Smooth muscle cell (in vitro differentiated cells): Measurements from ENCODE around the gene NINJ2. TPM values are rescaled to one million over a fixed set of nuclear protein-coding genes. Genes with fewer than 3 reads are reported as not detected.
"Not testable (repeated sequence)": the region's sequence is repeated elsewhere in the genome, so short reads cannot be mapped to it uniquely, and the experiment has no call there.

Experiments
- DNase-seq: peaks from one replicate; lab custom pipeline; 2025; ENCODE audit not compliant: unreplicated experiment; lab: John Stamatoyannopoulos, UW
- H2AFZ ChIP-seq: fragments of 200-600 bp; sonication (generic); 2 replicates; pipeline ENCODE4 v1.6.0; 2016; ENCODE audit warnings: antibody characterized with exemption, low read depth, mild to moderate bottlenecking
- H3F3A ChIP-seq: fragments of 200-600 bp; sonication (generic); 2 replicates; pipeline ENCODE4 v1.6.0; 2017; ENCODE audit warnings: antibody characterized with exemption, low read depth
- H3K27ac ChIP-seq: fragments of 200-600 bp; sonication (generic); 2 replicates; pipeline ENCODE4 v1.5.1; 2016; ENCODE audit warnings: low read depth, mild to moderate bottlenecking
- H3K27me3 ChIP-seq: fragments of 200-600 bp; sonication (generic); 2 replicates; pipeline ENCODE4 v1.6.1; 2016; ENCODE audit warnings: low read depth, mild to moderate bottlenecking
- H3K36me3 ChIP-seq: fragments of 200-600 bp; sonication (generic); 2 replicates; pipeline ENCODE4 v1.5.1; 2016; ENCODE audit warnings: low read depth
- H3K4me1 ChIP-seq: fragments of 200-600 bp; sonication (generic); 2 replicates; pipeline ENCODE4 v1.5.1; 2016; ENCODE audit warnings: low read depth
- H3K4me2 ChIP-seq: fragments of 200-600 bp; sonication (generic); 2 replicates; pipeline ENCODE4 v1.6.0; 2016; ENCODE audit warnings: mild to moderate bottlenecking
- H3K4me3 ChIP-seq: fragments of 200-600 bp; sonication (generic); 2 replicates; pipeline ENCODE4 v1.5.1; 2016; ENCODE audit warnings: mild to moderate bottlenecking
- H3K79me2 ChIP-seq: fragments of 200-600 bp; sonication (generic); 2 replicates; pipeline ENCODE4 v1.6.0; 2016; ENCODE audit warnings: low read depth, mild to moderate bottlenecking
- H3K9ac ChIP-seq: fragments of 200-600 bp; sonication (generic); 2 replicates; pipeline ENCODE4 v1.6.0; 2016; ENCODE audit warnings: low read depth
- H3K9me3 ChIP-seq: fragments of 200-600 bp; sonication (generic); replicated peaks from 2 replicates; pipeline ENCODE4 v1.5.1; 2016; ENCODE audit warnings: low read depth
- H4K20me1 ChIP-seq: fragments of 200-600 bp; sonication (generic); 2 replicates; pipeline ENCODE4 v1.6.0; 2016; ENCODE audit warnings: low read depth
- WGBS: methylation state at CpG from one replicate; pipeline ENCODE4 v1.1.7; 2016; ENCODE audit warnings: low lambda C conversion rate; 5-methylcytosine and 5-hydroxymethylcytosine counted together
- polyA plus RNA-seq: library from polyadenylated mRNA; unstranded; fragments of >200 nt; fragmentation: Nextera tagmentation; extraction: Ambion mirVana; gene quantifications from 2 replicates; pipeline ENCODE4 v1.2.1, GENCODE V29; 2016
- total RNA-seq: library from RNA; depleted of rRNA; stranded (reverse); fragments of >200 nt; gene quantifications from 2 replicates; pipeline ENCODE4 v1.2.3, GENCODE V29; 2014
- TF ChIP-seq, protein P1 (sequence below): fragments of 200-600 bp; sonication (generic); IDR thresholded peaks from 2 replicates; pipeline ENCODE4 v1.5.1; 2017; ENCODE audit warnings: borderline replicate concordance, mild to moderate bottlenecking, antibody characterized with exemption; ENCODE audit not compliant: insufficient read depth, poor library complexity, severe bottlenecking

NINJ2 gene
- 0.45 and 12.1 TPM in 2 replicates for total RNA-seq
- 4.2 and 4.6 TPM in 2 replicates for polyA plus RNA-seq

DNA sequence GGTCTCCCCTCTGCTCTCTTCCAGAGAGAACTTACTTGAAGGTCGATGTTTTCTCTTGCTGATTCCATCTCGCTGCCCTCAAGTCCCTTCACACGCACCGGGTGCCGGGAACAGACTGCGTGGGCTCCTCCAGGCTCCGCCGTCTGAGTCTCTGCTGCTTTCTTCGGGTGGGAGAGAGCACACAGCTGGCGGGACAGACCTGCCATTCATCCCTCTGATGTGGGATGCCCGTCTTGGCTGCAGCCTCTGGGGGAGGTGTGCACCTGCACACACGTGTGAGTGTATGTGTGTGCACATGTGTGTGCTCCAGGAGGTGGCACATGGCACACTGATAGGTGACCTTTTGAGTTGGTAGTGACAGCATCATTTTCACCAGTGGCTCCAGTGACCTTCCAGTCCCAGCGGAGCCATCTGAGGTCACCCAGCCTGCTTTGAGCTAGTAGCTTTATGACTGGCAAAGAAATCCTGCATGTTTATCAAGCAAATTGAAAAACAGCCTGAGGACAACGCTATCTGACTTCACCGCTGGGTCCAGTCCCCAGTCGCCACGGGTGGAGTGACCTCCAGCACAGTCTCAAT lies at the start of gene NINJ2:
NINJ2 (minus strand) TSS at position 153 of the 579 bp plus-strand sequence; CDS start at position 68, 85 bp downstream.
- Histone ChIP-seq H3K27ac (no peak within 1 kb of the TSS), H3K9me3 (no peaks in the 10 kb centered on the region), H3K4me1 (peaks cover 8% of the 10 kb centered on the region), H3K27me3 (no peaks in the 10 kb centered on the region), H3F3A (no peaks in the 10 kb centered on the region), H3K36me3 (no peaks in the 10 kb centered on the region), H3K4me2 (peak within 1 kb of the TSS; percentile 31), H3K4me3 (no peak within 1 kb of the TSS), H4K20me1 (no peaks in the 10 kb centered on the region), H2AFZ (peak within 1 kb of the TSS; percentile 60), H3K9ac (no peak within 1 kb of the TSS), H3K79me2 (no peaks in the 10 kb centered on the region)
- DNase-seq = no peak
- WGBS = 74% methylated on average over 17 of the region's 17 CpGs
- TF ChIP-seq, protein P1, sequence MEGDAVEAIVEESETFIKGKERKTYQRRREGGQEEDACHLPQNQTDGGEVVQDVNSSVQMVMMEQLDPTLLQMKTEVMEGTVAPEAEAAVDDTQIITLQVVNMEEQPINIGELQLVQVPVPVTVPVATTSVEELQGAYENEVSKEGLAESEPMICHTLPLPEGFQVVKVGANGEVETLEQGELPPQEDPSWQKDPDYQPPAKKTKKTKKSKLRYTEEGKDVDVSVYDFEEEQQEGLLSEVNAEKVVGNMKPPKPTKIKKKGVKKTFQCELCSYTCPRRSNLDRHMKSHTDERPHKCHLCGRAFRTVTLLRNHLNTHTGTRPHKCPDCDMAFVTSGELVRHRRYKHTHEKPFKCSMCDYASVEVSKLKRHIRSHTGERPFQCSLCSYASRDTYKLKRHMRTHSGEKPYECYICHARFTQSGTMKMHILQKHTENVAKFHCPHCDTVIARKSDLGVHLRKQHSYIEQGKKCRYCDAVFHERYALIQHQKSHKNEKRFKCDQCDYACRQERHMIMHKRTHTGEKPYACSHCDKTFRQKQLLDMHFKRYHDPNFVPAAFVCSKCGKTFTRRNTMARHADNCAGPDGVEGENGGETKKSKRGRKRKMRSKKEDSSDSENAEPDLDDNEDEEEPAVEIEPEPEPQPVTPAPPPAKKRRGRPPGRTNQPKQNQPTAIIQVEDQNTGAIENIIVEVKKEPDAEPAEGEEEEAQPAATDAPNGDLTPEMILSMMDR = no peak

DNA sequence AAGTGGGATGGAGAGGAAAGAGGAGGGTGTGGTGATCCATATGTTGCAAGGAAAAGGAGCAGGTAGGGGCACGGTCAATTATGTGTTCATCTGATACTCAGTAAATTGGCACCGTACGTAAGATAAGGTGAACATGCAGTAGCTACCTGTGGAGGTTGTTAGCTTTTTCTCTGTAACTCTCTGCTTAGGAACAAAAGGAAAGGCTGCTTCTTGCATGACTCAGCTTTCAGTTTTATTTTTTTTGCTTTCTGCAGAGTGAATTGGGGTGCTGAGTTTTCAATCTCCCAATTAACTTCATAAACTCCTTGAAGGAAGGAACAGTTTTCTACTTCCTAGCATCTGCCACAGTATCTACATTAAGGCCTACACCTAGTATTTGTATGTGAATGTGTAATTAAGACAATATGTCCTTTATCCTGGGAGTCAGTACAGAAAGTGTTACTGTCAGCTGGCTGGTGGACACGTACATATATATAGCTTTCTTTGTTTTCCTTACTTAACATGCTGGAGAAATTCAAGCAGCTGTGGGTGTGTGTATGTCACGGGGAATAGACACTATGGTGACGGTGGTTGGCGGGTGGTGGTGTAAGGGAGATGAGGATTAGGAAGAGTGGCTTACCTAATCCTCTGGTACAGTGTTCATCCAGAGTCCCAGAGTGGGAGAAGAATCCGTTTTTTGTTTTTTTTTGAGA lies 49.1 kb upstream of the NINJ2 start:
- Histone ChIP-seq H3K4me3 (no peak overlapping the region), H3K27ac (peak overlapping the region; percentile 86), H3K27me3 (no peaks in the 10 kb centered on the region), H3K4me1 (peaks cover 8% of the 10 kb centered on the region), H3K9ac (peak overlapping the region; percentile 60), H3K36me3 (no peaks in the 10 kb centered on the region), H3K4me2 (peak overlapping the region; percentile 81), H2AFZ (peak overlapping the region; percentile 95), H3K79me2 (no peaks in the 10 kb centered on the region), H3F3A (peaks cover 3% of the 10 kb centered on the region), H3K9me3 (no peaks in the 10 kb centered on the region), H4K20me1 (no peaks in the 10 kb centered on the region)
- WGBS = 36% methylated on average over 8 of the region's 8 CpGs
- TF ChIP-seq, protein P1 = no peak
- no peak for DNase-seq

DNA sequence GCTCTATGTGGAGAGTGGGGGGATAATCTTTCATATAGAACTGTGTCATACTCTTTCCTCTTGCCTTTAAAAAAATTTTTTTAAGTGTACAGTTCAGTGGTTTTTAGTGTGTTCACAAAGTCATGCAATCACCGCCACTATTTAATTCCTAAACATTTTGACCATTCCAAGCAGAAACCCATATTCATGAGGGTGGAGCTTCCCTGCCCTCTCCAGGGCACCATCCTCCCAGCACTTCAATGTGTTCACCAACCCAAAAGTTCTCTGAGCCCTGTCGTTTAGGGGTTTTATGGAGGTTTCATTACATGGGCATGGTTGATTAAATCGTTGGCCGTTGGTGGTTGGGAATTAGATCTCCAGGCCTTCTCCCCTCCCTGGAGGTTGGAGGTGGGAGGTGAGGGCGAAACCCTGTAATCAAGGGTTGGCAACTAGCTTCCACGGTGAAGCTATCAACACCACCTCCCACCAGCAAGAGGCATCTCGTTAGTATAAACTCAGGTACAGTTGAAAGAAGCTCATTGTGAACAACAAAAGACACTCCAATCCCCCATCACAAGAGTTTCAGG lies 46.3 kb upstream of the NINJ2 start:
- no peak overlapping the region for H2AFZ ChIP-seq
- H3K79me2 ChIP-seq = no peaks in the 10 kb centered on the region
- 91% methylated on average over 7 of the region's 7 CpGs for WGBS
- DNase-seq = no peak
- H3K4me3 ChIP-seq = no peak overlapping the region
- H3K9ac ChIP-seq = no peak overlapping the region
- no peak overlapping the region for H3K27ac ChIP-seq
- H3K9me3 ChIP-seq = no peaks in the 10 kb centered on the region
- no peaks in the 10 kb centered on the region for H3K36me3 ChIP-seq
- no peak overlapping the region for H3K4me2 ChIP-seq
- H4K20me1 ChIP-seq = no peaks in the 10 kb centered on the region
- TF ChIP-seq, protein P1 = no peak
- H3K27me3 ChIP-seq = no peaks in the 10 kb centered on the region
- peaks cover 3% of the 10 kb centered on the region for H3F3A ChIP-seq
- peaks cover 8% of the 10 kb centered on the region for H3K4me1 ChIP-seq

DNA sequence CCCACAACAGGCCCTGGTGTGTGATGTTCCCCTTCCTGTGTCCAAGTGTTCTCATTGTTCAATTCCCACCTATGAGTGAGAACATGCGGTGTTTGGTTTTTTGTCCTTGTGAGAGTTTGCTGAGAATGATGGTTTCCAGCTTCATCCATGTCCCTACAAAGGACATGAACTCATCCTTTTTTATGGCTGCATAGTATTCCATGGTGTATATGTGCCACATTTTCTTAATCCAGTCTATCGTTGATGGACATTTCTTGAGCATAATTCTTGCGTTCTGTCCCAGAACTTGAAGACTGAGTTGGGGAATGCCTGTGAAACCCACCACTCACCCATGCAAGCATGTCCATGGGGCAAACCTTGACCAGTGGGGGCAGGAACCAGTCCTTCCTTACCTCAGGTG lies 44.8 kb upstream of the NINJ2 start:
- not testable (repeated sequence) for H3K4me3 ChIP-seq, H3K27ac ChIP-seq, H3K4me1 ChIP-seq, H2AFZ ChIP-seq, H3K9me3 ChIP-seq, H3K9ac ChIP-seq, H3K4me2 ChIP-seq, H3F3A ChIP-seq, DNase-seq, H4K20me1 ChIP-seq, H3K27me3 ChIP-seq, H3K36me3 ChIP-seq, H3K79me2 ChIP-seq
- 67% methylated on average over 3 of the region's 3 CpGs for WGBS
